Activated B cell treated with CpG ODN at 0.5 μM for 24 hours (primary cell): ENCODE data around the gene APBB2. TPM values are rescaled to one million over a fixed set of nuclear protein-coding genes. Genes with fewer than 3 reads are reported as not detected.
"Not testable (repeated sequence)": the region's sequence is repeated elsewhere in the genome, so short reads cannot be mapped to it uniquely, and the experiment has no call there.

Experiments
- ATAC-seq: fragments of 200-7000 bp; cut with Tn5 transposase; one replicate; pipeline ENCODE4 v1.10.0; 2021; ENCODE audit warnings: low read depth, mild to moderate bottlenecking, moderate library complexity
- CTCF ChIA-PET: fragments of 350-600 bp; sonication (Branson Sonifier 250); formaldehyde crosslinking; loops from one replicate; lab custom pipeline; 2021; ENCODE audit warnings: antibody characterized with exemption; lab: Charles Lee
- POLR2A ChIA-PET: fragments of 350-600 bp; sonication (Branson Sonifier 250); formaldehyde crosslinking; loops from one replicate; lab custom pipeline; 2021; ENCODE audit warnings: antibody characterized with exemption; lab: Charles Lee
- DNase-seq: peaks from one replicate; pipeline ENCODE4 v3.0.0; 2022
- H3K27ac Mint-ChIP-seq: one replicate; pipeline ENCODE4 v1.8.0; 2020; ENCODE audit warnings: mixed read lengths
- H3K27me3 Mint-ChIP-seq: one replicate; pipeline ENCODE4 v1.8.0; 2021; ENCODE audit warnings: mixed read lengths
- H3K36me3 Mint-ChIP-seq: one replicate; pipeline ENCODE4 v1.8.0; 2021; ENCODE audit warnings: low read depth, mixed read lengths
- H3K4me1 Mint-ChIP-seq: one replicate; pipeline ENCODE4 v1.8.0; 2021; ENCODE audit warnings: mixed read lengths
- H3K4me3 Mint-ChIP-seq: one replicate; pipeline ENCODE4 v1.8.0; 2020; ENCODE audit warnings: mild to moderate bottlenecking, mixed read lengths
- H3K9me3 Mint-ChIP-seq: one replicate; pipeline ENCODE4 v1.8.0; 2020; ENCODE audit warnings: mixed read lengths
- intact Hi-C: fragments of 100-400 bp; cut with micrococcal nuclease; formaldehyde crosslinking; loops from one replicate; pipeline ENCODE4 v1.15.1; 2024
- total RNA-seq: library from RNA; stranded (reverse); gene quantifications from 2 replicates; pipeline ENCODE4 v1.2.3, GENCODE V29; 2022
- TF ChIP-seq, protein P1 (sequence below): fragments of 200-600 bp; IDR thresholded peaks from one replicate; pipeline ENCODE4 v1.8.0; 2022; ENCODE audit warnings: antibody characterized with exemption, mild to moderate bottlenecking

Gene APBB2
- total RNA-seq, 1 donor from 2014 or later, result 3.7 TPM

DNA sequence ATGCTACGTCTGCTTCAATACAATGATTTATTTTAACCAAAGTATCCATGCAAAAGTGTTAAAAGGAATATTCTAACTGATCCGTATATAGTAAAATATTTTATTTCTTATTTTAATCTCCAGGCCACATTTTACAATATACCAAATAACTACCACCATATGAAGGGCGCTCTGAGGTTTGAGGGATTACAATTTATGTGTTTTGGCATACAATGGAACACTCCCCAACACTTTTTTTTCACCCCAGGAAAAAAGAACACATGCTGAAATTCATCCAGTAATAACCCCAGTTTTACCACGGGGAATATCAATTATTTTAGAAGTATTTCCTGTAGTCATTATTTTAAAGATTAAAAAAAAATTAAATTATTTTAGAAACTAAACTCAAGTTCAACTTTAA lies 65.4 kb downstream of the APBB2 start:
- DNase-seq (no peak), ATAC-seq (no peak)
- Mint-ChIP-seq H3K27me3 (no peaks in the 10 kb centered on the region), H3K4me1 (no peaks in the 10 kb centered on the region), H3K9me3 (no peaks in the 10 kb centered on the region), H3K36me3 (no peaks in the 10 kb centered on the region), H3K27ac (no peak overlapping the region), H3K4me3 (no peak overlapping the region)
- CTCF ChIA-PET, result no interaction called here
- intact Hi-C loops, result no loop called here
- POLR2A ChIA-PET, result no interaction called here
- TF ChIP-seq, protein P1, sequence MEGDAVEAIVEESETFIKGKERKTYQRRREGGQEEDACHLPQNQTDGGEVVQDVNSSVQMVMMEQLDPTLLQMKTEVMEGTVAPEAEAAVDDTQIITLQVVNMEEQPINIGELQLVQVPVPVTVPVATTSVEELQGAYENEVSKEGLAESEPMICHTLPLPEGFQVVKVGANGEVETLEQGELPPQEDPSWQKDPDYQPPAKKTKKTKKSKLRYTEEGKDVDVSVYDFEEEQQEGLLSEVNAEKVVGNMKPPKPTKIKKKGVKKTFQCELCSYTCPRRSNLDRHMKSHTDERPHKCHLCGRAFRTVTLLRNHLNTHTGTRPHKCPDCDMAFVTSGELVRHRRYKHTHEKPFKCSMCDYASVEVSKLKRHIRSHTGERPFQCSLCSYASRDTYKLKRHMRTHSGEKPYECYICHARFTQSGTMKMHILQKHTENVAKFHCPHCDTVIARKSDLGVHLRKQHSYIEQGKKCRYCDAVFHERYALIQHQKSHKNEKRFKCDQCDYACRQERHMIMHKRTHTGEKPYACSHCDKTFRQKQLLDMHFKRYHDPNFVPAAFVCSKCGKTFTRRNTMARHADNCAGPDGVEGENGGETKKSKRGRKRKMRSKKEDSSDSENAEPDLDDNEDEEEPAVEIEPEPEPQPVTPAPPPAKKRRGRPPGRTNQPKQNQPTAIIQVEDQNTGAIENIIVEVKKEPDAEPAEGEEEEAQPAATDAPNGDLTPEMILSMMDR, result no peak

DNA sequence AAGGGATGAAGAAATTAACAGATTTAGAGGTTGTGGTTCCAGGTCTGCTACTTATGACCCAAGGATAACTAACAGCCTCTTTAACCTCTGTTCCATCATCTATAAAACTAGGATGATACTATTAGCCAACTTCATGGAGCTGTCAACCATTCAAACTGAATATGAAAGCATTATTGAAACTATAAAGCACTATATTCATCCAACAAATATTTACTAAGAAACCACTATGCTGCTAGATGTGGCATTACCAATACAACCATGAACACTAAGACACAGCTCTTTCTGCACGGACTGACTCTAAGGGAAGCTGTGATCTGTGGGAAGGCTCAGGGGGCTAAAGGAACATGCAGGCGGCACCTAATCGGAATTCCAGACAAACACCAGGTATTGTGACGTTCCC lies 66.0 kb downstream of the APBB2 start:
- TF ChIP-seq, protein P1, result no peak
- DNase-seq, result no peak
- CTCF ChIA-PET, result no interaction called here
- no peak overlapping the region for H3K27ac Mint-ChIP-seq
- no peaks in the 10 kb centered on the region for H3K9me3 Mint-ChIP-seq
- no peaks in the 10 kb centered on the region for H3K36me3 Mint-ChIP-seq
- POLR2A ChIA-PET, result no interaction called here
- no peaks in the 10 kb centered on the region for H3K27me3 Mint-ChIP-seq
- ATAC-seq, result no peak
- H3K4me1 Mint-ChIP-seq, result no peaks in the 10 kb centered on the region
- no peak overlapping the region for H3K4me3 Mint-ChIP-seq
- intact Hi-C loops, result no loop called here

DNA sequence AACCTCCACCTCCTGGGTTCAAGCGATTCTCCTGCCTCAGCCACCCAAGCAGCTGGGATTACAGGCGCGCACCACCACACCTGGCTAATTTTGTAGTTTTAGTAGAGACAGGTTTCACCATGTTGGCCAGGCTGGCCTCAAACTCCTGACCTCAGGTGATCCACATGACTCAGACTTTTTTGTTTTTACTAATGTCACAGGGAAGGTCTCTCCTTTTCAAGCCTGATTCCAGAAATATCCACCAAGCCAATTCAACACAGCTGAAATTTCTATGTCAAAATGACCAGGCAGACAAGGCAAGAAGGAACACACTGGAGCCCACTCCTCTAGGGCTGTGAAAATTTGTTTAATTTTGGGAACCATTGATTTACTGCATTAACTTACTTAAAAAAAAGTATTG lies 66.8 kb downstream of the APBB2 start:
- intact Hi-C loops, result not testable (repeated sequence)

DNA sequence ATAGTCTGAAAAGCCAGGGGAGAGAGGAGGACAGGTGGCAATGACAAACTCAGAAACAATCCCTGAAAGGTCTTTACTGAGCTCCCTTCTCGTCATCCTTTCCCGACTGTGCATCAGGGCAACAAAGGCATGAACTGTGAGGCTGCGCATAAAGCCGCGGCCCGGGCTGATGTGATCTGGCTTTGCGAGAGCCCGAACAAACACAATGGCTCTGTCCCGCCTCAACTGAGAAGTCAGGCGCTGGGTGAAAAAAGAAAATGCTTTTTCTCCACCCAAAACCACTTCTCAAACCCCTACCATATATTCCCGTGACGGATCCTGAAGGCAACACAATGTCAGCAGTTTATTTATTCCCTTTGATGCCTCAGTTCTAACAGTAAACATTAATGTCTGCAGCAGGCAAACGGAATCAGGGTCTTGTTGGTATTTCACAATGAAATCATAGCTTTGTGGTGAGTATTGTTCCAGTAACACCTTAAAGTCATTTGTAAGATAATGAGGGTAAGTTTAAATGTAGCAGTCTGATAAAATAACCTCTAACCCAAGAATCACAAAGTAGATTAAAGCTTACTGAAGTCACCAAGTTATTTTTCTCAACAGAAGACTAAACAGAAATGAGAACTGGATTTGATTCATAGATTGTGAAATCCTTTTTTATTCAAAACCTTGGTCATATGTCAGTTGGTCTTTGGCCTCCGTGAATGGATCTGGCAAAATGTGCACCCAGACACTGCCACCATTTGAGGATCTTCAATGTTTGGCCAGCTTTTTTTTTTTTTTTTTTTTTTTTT lies 67.4 kb downstream of the APBB2 start:
- no peak for DNase-seq
- Mint-ChIP-seq H3K9me3 (no peaks in the 10 kb centered on the region), H3K4me3 (no peak overlapping the region), H3K27me3 (no peaks in the 10 kb centered on the region), H3K36me3 (no peaks in the 10 kb centered on the region), H3K4me1 (no peaks in the 10 kb centered on the region), H3K27ac (no peak overlapping the region)
- intact Hi-C loops, result no loop called here
- POLR2A ChIA-PET, result no interaction called here
- no peak for ATAC-seq
- CTCF ChIA-PET, result no interaction called here
- TF ChIP-seq, protein P1, result no peak

More for the DNA sequence above, 66.8 kb downstream of the APBB2 start:
- H3K27ac Mint-ChIP-seq, H3K9me3 Mint-ChIP-seq, ATAC-seq, H3K27me3 Mint-ChIP-seq, POLR2A ChIA-PET, H3K4me1 Mint-ChIP-seq, H3K4me3 Mint-ChIP-seq, DNase-seq, CTCF ChIA-PET, H3K36me3 Mint-ChIP-seq: not testable (repeated sequence)

DNA sequence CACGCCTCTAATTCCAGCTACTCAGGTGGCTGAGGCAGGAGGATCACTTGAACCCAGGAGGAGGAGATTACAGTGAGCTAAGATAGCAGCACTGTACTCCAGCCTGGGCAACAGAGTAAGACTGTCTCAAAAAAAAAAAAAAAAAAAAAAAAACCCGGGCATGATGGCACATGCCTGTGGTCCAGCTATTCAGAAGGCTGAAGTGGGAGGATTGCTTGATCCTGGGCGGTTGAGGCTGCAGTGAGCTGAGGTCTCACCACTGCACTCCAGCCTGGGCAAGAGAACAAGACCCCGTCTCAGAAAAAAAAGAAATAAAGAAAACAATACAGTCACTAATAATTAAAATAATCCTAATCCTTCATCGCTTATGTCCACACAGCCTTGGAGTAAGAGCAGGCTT lies 68.1 kb downstream of the APBB2 start:
- Mint-ChIP-seq H3K36me3 (no peaks in the 10 kb centered on the region), H3K27ac (no peak overlapping the region), H3K4me3 (no peak overlapping the region), H3K9me3 (no peaks in the 10 kb centered on the region), H3K27me3 (no peaks in the 10 kb centered on the region), H3K4me1 (no peaks in the 10 kb centered on the region)
- POLR2A ChIA-PET, result no interaction called here
- DNase-seq (no peak), ATAC-seq (no peak)
- intact Hi-C loops, result no loop called here
- CTCF ChIA-PET, result no interaction called here
- TF ChIP-seq, protein P1, result no peak
